8988T (cell line): ENCODE data around the gene SNX30.

Source experiments
- DNase-seq: peaks from one replicate; pipeline ENCODE4 v3.0.0; 2011

Gene SNX30

GRCh38 chr9:112752334-112753125 is 2.0 kb downstream of the SNX30 start:
- no peak for DNase-seq

GRCh38 chr9:112753725-112754124 is 3.2 kb downstream of the SNX30 start:
- DNase-seq: peak; percentile 64

- DNase-seq: no peak
These were observed 4.0 kb downstream of the SNX30 start for GRCh38 chr9:112754578-112754977.

GRCh38 chr9:112755016-112755427 is 4.5 kb downstream of the SNX30 start:
- no peak for DNase-seq

- no peak for DNase-seq
These were observed 5.1 kb downstream of the SNX30 start for GRCh38 chr9:112755675-112756074.

GRCh38 chr9:112757282-112757883 is 6.8 kb downstream of the SNX30 start:
- no peak for DNase-seq

GRCh38 chr9:112757940-112758339 is 7.4 kb downstream of the SNX30 start:
- no peak for DNase-seq

GRCh38 chr9:112760821-112761220 is 10.3 kb downstream of the SNX30 start:
- DNase-seq: no peak

- DNase-seq: no peak
These were observed 11.5 kb downstream of the SNX30 start for GRCh38 chr9:112761912-112762655.

GRCh38 chr9:112762726-112763518 is 12.4 kb downstream of the SNX30 start:
- no peak for DNase-seq

GRCh38 chr9:112764344-112764743 is 13.8 kb downstream of the SNX30 start:
- no peak for DNase-seq

- DNase-seq: no peak
These were observed 14.3 kb downstream of the SNX30 start for GRCh38 chr9:112764837-112765236.

GRCh38 chr9:112765281-112765680 is 14.7 kb downstream of the SNX30 start:
- DNase-seq: no peak

- no peak for DNase-seq
These were observed 21.0 kb downstream of the SNX30 start for GRCh38 chr9:112771359-112772214.

- DNase-seq: no peak
These were observed 21.6 kb downstream of the SNX30 start for GRCh38 chr9:112772215-112772509.

- no peak for DNase-seq
These were observed 22.0 kb downstream of the SNX30 start for GRCh38 chr9:112772551-112772950.

GRCh38 chr9:112774006-112774996 is 23.7 kb downstream of the SNX30 start:
- DNase-seq: no peak

- no peak for DNase-seq
These were observed 27.4 kb downstream of the SNX30 start for GRCh38 chr9:112777914-112778313.

GRCh38 chr9:112780450-112781036 is 30.0 kb downstream of the SNX30 start:
- DNase-seq: no peak

- no peak for DNase-seq
These were observed 31.7 kb downstream of the SNX30 start for GRCh38 chr9:112782218-112782617.

- DNase-seq: no peak
These were observed 33.0 kb downstream of the SNX30 start for GRCh38 chr9:112783551-112783954.
